ENCODE measurements around the gene SELPLG. TPM values are rescaled to one million over a fixed set of nuclear protein-coding genes. Genes with fewer than 3 reads are reported as not detected.

Gene SELPLG
- total RNA-seq, 1 donor from 2014 or later: 55.6 TPM

GRCh38 chr12:108599948-108600701 lies 33.6 kb downstream of the SELPLG start:
- no peak overlapping the region for H3K4me3 Mint-ChIP-seq (ENCODE audit: low read depth)
- no peak overlapping the region for H3K27ac Mint-ChIP-seq

GRCh38 chr12:108599541-108599940 lies 34.2 kb downstream of the SELPLG start:
- no peaks in the 10 kb centered on the region for H3K9me3 Mint-ChIP-seq
- H3K27me3 Mint-ChIP-seq (ENCODE audit: low read depth): no peaks in the 10 kb centered on the region
- intact Hi-C loops (cut with micrococcal nuclease): no loop called here
- H3K27ac Mint-ChIP-seq: no peak overlapping the region
- H3K36me3 Mint-ChIP-seq (ENCODE audit: low read depth): no peaks in the 10 kb centered on the region
- no peak for DNase-seq (ENCODE audit: low spot score)
- no peaks in the 10 kb centered on the region for H3K4me1 Mint-ChIP-seq (ENCODE audit: low read depth)
- no peak overlapping the region for H3K4me3 Mint-ChIP-seq (ENCODE audit: low read depth)

More at GRCh38 chr12:108599948-108600701, 33.6 kb downstream of the SELPLG start:
- no peak for DNase-seq (ENCODE audit: low spot score)
- intact Hi-C loops (cut with micrococcal nuclease): no loop called here
- Mint-ChIP-seq H3K4me1 (ENCODE audit: low read depth) (no peaks in the 10 kb centered on the region), H3K36me3 (ENCODE audit: low read depth) (no peaks in the 10 kb centered on the region), H3K9me3 (no peaks in the 10 kb centered on the region), H3K27me3 (ENCODE audit: low read depth) (peaks cover 4% of the 10 kb centered on the region)

DNA sequence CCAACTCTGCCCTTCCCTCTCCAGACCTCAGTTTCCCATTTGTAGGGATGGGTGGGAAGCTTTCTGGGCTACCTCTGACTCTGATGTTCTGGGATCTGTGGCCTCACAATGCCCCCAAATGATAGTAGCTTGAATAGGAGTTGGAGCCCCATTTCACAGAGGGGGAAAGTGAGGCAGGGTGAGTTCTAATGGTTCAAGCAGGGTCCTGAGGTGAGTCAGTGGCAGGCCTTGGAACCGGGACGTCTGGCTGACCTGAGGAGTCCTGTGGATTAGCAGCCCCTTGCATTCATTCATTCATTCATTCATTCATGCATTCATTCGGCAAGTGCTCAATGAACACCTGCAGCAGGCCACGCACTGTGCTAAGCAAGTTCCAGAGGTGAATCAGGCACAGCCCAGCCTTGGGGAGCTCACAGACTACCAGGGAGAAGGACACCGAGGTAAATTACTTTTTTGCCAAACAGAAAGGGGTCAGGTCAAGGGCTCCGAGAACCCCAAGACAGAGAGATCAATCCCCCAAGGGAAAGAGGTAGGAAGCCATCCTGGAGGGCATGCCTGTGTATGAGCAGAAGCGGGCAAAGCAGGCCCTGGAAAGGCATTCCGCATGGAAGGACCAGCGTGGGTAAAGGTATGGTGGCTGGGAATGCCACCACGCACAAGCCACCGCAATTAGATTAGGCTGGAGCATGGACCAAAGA lies 35.0 kb downstream of the SELPLG start:
- H3K27ac Mint-ChIP-seq: no peak overlapping the region
- H3K36me3 Mint-ChIP-seq (ENCODE audit: low read depth): no peaks in the 10 kb centered on the region
- no peak for DNase-seq (ENCODE audit: low spot score)
- no peaks in the 10 kb centered on the region for H3K27me3 Mint-ChIP-seq (ENCODE audit: low read depth)
- no peaks in the 10 kb centered on the region for H3K4me1 Mint-ChIP-seq (ENCODE audit: low read depth)
- no peak overlapping the region for H3K4me3 Mint-ChIP-seq (ENCODE audit: low read depth)
- no peaks in the 10 kb centered on the region for H3K9me3 Mint-ChIP-seq
- intact Hi-C loops (cut with micrococcal nuclease): no loop called here

- Mint-ChIP-seq H3K4me1 (ENCODE audit: low read depth) (no peaks in the 10 kb centered on the region), H3K9me3 (no peaks in the 10 kb centered on the region), H3K4me3 (ENCODE audit: low read depth) (no peak within 1 kb of the TSS), H3K36me3 (ENCODE audit: low read depth) (no peaks in the 10 kb centered on the region), H3K27me3 (ENCODE audit: low read depth) (no peaks in the 10 kb centered on the region), H3K27ac (no peak within 1 kb of the TSS)
- no peak for DNase-seq (ENCODE audit: low spot score)
- intact Hi-C loops (cut with micrococcal nuclease): no loop called here
Measured at GRCh38 chr12:108597559-108598471, 35.9 kb downstream of the SELPLG start, which contains the start of gene TMEM119. Gene TMEM119 (minus strand): TSS chr12:108598084. CDS start chr12:108592383, 5,701 bp downstream.

GRCh38 chr12:108596854-108597558 lies 36.7 kb downstream of the SELPLG start:
- H3K36me3 Mint-ChIP-seq (ENCODE audit: low read depth): no peaks in the 10 kb centered on the region
- no peaks in the 10 kb centered on the region for H3K27me3 Mint-ChIP-seq (ENCODE audit: low read depth)
- H3K9me3 Mint-ChIP-seq: no peaks in the 10 kb centered on the region
- H3K4me3 Mint-ChIP-seq (ENCODE audit: low read depth): no peak overlapping the region
- intact Hi-C loops (cut with micrococcal nuclease): no loop called here
- no peak for DNase-seq (ENCODE audit: low spot score)
- H3K27ac Mint-ChIP-seq: no peak overlapping the region
- no peaks in the 10 kb centered on the region for H3K4me1 Mint-ChIP-seq (ENCODE audit: low read depth)

GRCh38 chr12:108595711-108596647 lies 37.7 kb downstream of the SELPLG start:
- no peak for DNase-seq (ENCODE audit: low spot score)
- H3K27ac Mint-ChIP-seq: no peak overlapping the region
- no peaks in the 10 kb centered on the region for H3K27me3 Mint-ChIP-seq (ENCODE audit: low read depth)
- H3K4me1 Mint-ChIP-seq (ENCODE audit: low read depth): no peaks in the 10 kb centered on the region
- no peaks in the 10 kb centered on the region for H3K36me3 Mint-ChIP-seq (ENCODE audit: low read depth)
- no peak overlapping the region for H3K4me3 Mint-ChIP-seq (ENCODE audit: low read depth)
- intact Hi-C loops (cut with micrococcal nuclease): no loop called here
- H3K9me3 Mint-ChIP-seq: no peaks in the 10 kb centered on the region

- Mint-ChIP-seq H3K4me1 (ENCODE audit: low read depth) (no peaks in the 10 kb centered on the region), H3K27me3 (ENCODE audit: low read depth) (peaks cover 1% of the 10 kb centered on the region), H3K27ac (no peak overlapping the region), H3K4me3 (ENCODE audit: low read depth) (no peak overlapping the region), H3K36me3 (ENCODE audit: low read depth) (no peaks in the 10 kb centered on the region), H3K9me3 (no peaks in the 10 kb centered on the region)
- DNase-seq (ENCODE audit: low spot score): no peak
- intact Hi-C loops (cut with micrococcal nuclease): no loop called here
Measured at GRCh38 chr12:108594960-108595710, 38.6 kb downstream of the SELPLG start.

GRCh38 chr12:108594323-108594903 lies 39.3 kb downstream of the SELPLG start:
- H3K27me3 Mint-ChIP-seq (ENCODE audit: low read depth): peaks cover 1% of the 10 kb centered on the region
- H3K4me1 Mint-ChIP-seq (ENCODE audit: low read depth): no peaks in the 10 kb centered on the region
- H3K9me3 Mint-ChIP-seq: no peaks in the 10 kb centered on the region
- no peak for DNase-seq (ENCODE audit: low spot score)
- H3K4me3 Mint-ChIP-seq (ENCODE audit: low read depth): no peak overlapping the region
- no peaks in the 10 kb centered on the region for H3K36me3 Mint-ChIP-seq (ENCODE audit: low read depth)
- H3K27ac Mint-ChIP-seq: no peak overlapping the region
- intact Hi-C loops (cut with micrococcal nuclease): no loop called here

- intact Hi-C loops (cut with micrococcal nuclease): no loop called here
- no peaks in the 10 kb centered on the region for H3K9me3 Mint-ChIP-seq
- DNase-seq (ENCODE audit: low spot score): no peak
Measured at GRCh38 chr12:108592033-108592909, 41.4 kb downstream of the SELPLG start.

DNA sequence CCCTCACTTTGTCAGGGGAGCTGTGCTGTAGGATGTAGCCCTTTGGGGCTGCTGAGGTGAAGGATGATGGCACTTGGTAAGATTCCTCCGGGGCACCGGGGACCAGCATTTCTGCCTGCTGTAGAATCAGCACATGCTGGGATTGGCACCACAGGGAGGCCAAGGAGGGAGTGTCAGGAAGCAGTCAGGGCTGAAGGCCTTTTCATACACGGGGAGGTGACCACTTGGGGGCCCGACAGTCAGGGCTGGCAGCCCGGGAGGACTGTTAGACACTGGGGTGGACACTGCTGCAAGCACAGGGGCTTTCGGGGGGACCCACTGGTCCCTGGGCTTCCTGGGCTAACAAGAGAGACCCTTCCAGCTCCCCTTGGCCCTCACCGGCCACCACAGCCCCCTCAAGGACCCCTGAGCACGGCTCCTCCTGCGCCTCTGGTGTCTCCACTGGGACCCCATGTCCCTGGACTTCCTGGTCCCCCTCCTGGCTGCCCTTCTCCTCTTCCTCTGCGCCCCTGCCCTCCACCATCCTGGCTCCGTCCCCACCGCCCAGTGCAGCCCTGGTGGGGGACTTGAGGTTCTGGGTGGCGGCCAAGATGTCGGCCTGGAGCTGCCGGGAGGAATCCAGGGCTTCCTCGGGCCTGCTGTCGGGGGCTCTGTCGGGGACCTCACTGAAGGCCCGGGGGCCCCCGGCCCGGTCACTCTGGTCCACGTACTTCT lies 42.3 kb downstream of the SELPLG start:
- H3K4me1 Mint-ChIP-seq (ENCODE audit: low read depth): no peaks in the 10 kb centered on the region
- no peak overlapping the region for H3K4me3 Mint-ChIP-seq (ENCODE audit: low read depth)
- no peaks in the 10 kb centered on the region for H3K9me3 Mint-ChIP-seq
- no peak overlapping the region for H3K27ac Mint-ChIP-seq
- H3K27me3 Mint-ChIP-seq (ENCODE audit: low read depth): peaks cover 1% of the 10 kb centered on the region
- H3K36me3 Mint-ChIP-seq (ENCODE audit: low read depth): no peaks in the 10 kb centered on the region
- DNase-seq (ENCODE audit: low spot score): no peak
- intact Hi-C loops (cut with micrococcal nuclease): no loop called here

More at GRCh38 chr12:108592033-108592909, 41.4 kb downstream of the SELPLG start:
- no peak overlapping the region for H3K4me3 Mint-ChIP-seq (ENCODE audit: low read depth)
- H3K27ac Mint-ChIP-seq: no peak overlapping the region
- peaks cover 1% of the 10 kb centered on the region for H3K27me3 Mint-ChIP-seq (ENCODE audit: low read depth)
- H3K4me1 Mint-ChIP-seq (ENCODE audit: low read depth): no peaks in the 10 kb centered on the region
- H3K36me3 Mint-ChIP-seq (ENCODE audit: low read depth): no peaks in the 10 kb centered on the region
